Measurements from ENCODE around the gene DYNC1LI1.

Gene DYNC1LI1

GRCh38 chr3:32556332-32556731 is 14.3 kb downstream of the DYNC1LI1 start:
- Histone ChIP-seq H3K4me3 (ENCODE audit: low read length) (no peak overlapping the region), H3K36me3 (ENCODE audit: insufficient read depth, low read length) (peaks cover 2% of the 10 kb centered on the region), H3K4me1 (ENCODE audit: control insufficient read depth, insufficient read depth, low read length) (no peaks in the 10 kb centered on the region), H3K9me3 (replicated peaks; ENCODE audit: low read length) (no peaks in the 10 kb centered on the region), H3K9ac (ENCODE audit: low read depth, low read length) (no peak overlapping the region), H3K4me2 (ENCODE audit: low read length) (no peak overlapping the region), H3K27me3 (ENCODE audit: control insufficient read depth, insufficient read depth, low read length) (no peaks in the 10 kb centered on the region)

- H3K9me3 ChIP-seq (replicated peaks; ENCODE audit: low read length) = no peaks in the 10 kb centered on the region
- no peak overlapping the region for H3K4me2 ChIP-seq (ENCODE audit: low read length)
- no peaks in the 10 kb centered on the region for H3K27me3 ChIP-seq (ENCODE audit: control insufficient read depth, insufficient read depth, low read length)
- no peak overlapping the region for H3K9ac ChIP-seq (ENCODE audit: low read depth, low read length)
- no peaks in the 10 kb centered on the region for H3K36me3 ChIP-seq (ENCODE audit: insufficient read depth, low read length)
- H3K4me1 ChIP-seq (ENCODE audit: control insufficient read depth, insufficient read depth, low read length) = no peaks in the 10 kb centered on the region
- H3K4me3 ChIP-seq (ENCODE audit: low read length) = no peak overlapping the region
Observed at GRCh38 chr3:32553973-32554372, 16.7 kb downstream of the DYNC1LI1 start.

GRCh38 chr3:32553459-32553858 is 17.2 kb downstream of the DYNC1LI1 start:
- no peak overlapping the region for H3K9ac ChIP-seq (ENCODE audit: low read depth, low read length)
- no peaks in the 10 kb centered on the region for H3K9me3 ChIP-seq (replicated peaks; ENCODE audit: low read length)
- H3K4me3 ChIP-seq (ENCODE audit: low read length) = no peak overlapping the region
- no peaks in the 10 kb centered on the region for H3K36me3 ChIP-seq (ENCODE audit: insufficient read depth, low read length)
- no peaks in the 10 kb centered on the region for H3K4me1 ChIP-seq (ENCODE audit: control insufficient read depth, insufficient read depth, low read length)
- no peaks in the 10 kb centered on the region for H3K27me3 ChIP-seq (ENCODE audit: control insufficient read depth, insufficient read depth, low read length)
- no peak overlapping the region for H3K4me2 ChIP-seq (ENCODE audit: low read length)

GRCh38 chr3:32552013-32552412 is 18.6 kb downstream of the DYNC1LI1 start:
- no peaks in the 10 kb centered on the region for H3K4me1 ChIP-seq (ENCODE audit: control insufficient read depth, insufficient read depth, low read length)
- H3K36me3 ChIP-seq (ENCODE audit: insufficient read depth, low read length) = no peaks in the 10 kb centered on the region
- H3K27me3 ChIP-seq (ENCODE audit: control insufficient read depth, insufficient read depth, low read length) = no peaks in the 10 kb centered on the region
- no peak overlapping the region for H3K4me3 ChIP-seq (ENCODE audit: low read length)
- no peak overlapping the region for H3K9ac ChIP-seq (ENCODE audit: low read depth, low read length)
- no peak overlapping the region for H3K4me2 ChIP-seq (ENCODE audit: low read length)
- no peaks in the 10 kb centered on the region for H3K9me3 ChIP-seq (replicated peaks; ENCODE audit: low read length)

GRCh38 chr3:32551496-32551895 is 19.2 kb downstream of the DYNC1LI1 start:
- Histone ChIP-seq H3K36me3 (ENCODE audit: insufficient read depth, low read length) (no peaks in the 10 kb centered on the region), H3K27me3 (ENCODE audit: control insufficient read depth, insufficient read depth, low read length) (no peaks in the 10 kb centered on the region), H3K4me2 (ENCODE audit: low read length) (no peak overlapping the region), H3K4me1 (ENCODE audit: control insufficient read depth, insufficient read depth, low read length) (no peaks in the 10 kb centered on the region), H3K9ac (ENCODE audit: low read depth, low read length) (no peak overlapping the region), H3K9me3 (replicated peaks; ENCODE audit: low read length) (no peaks in the 10 kb centered on the region), H3K4me3 (ENCODE audit: low read length) (no peak overlapping the region)

GRCh38 chr3:32551087-32551486 is 19.6 kb downstream of the DYNC1LI1 start:
- Histone ChIP-seq H3K4me1 (ENCODE audit: control insufficient read depth, insufficient read depth, low read length) (no peaks in the 10 kb centered on the region), H3K4me3 (ENCODE audit: low read length) (no peak overlapping the region), H3K36me3 (ENCODE audit: insufficient read depth, low read length) (no peaks in the 10 kb centered on the region), H3K27me3 (ENCODE audit: control insufficient read depth, insufficient read depth, low read length) (no peaks in the 10 kb centered on the region), H3K9ac (ENCODE audit: low read depth, low read length) (no peak overlapping the region), H3K9me3 (replicated peaks; ENCODE audit: low read length) (no peaks in the 10 kb centered on the region), H3K4me2 (ENCODE audit: low read length) (no peak overlapping the region)

- Histone ChIP-seq H3K4me3 (ENCODE audit: low read length) (no peak overlapping the region), H3K4me2 (ENCODE audit: low read length) (no peak overlapping the region), H3K9ac (ENCODE audit: low read depth, low read length) (no peak overlapping the region), H3K36me3 (ENCODE audit: insufficient read depth, low read length) (no peaks in the 10 kb centered on the region), H3K9me3 (replicated peaks; ENCODE audit: low read length) (no peaks in the 10 kb centered on the region), H3K27me3 (ENCODE audit: control insufficient read depth, insufficient read depth, low read length) (no peaks in the 10 kb centered on the region), H3K4me1 (ENCODE audit: control insufficient read depth, insufficient read depth, low read length) (no peaks in the 10 kb centered on the region)
Observed at GRCh38 chr3:32545305-32545704, 25.4 kb downstream of the DYNC1LI1 start.

- no peaks in the 10 kb centered on the region for H3K4me1 ChIP-seq (ENCODE audit: control insufficient read depth, insufficient read depth, low read length)
- no peak overlapping the region for H3K9ac ChIP-seq (ENCODE audit: low read depth, low read length)
- no peak overlapping the region for H3K4me3 ChIP-seq (ENCODE audit: low read length)
- no peaks in the 10 kb centered on the region for H3K36me3 ChIP-seq (ENCODE audit: insufficient read depth, low read length)
- no peak overlapping the region for H3K4me2 ChIP-seq (ENCODE audit: low read length)
- no peaks in the 10 kb centered on the region for H3K27me3 ChIP-seq (ENCODE audit: control insufficient read depth, insufficient read depth, low read length)
- H3K9me3 ChIP-seq (replicated peaks; ENCODE audit: low read length) = no peaks in the 10 kb centered on the region
Observed at GRCh38 chr3:32544894-32545293, 25.8 kb downstream of the DYNC1LI1 start.

- Histone ChIP-seq H3K36me3 (ENCODE audit: insufficient read depth, low read length) (peaks cover 4% of the 10 kb centered on the region), H3K4me2 (ENCODE audit: low read length) (no peak overlapping the region), H3K9me3 (replicated peaks; ENCODE audit: low read length) (no peaks in the 10 kb centered on the region), H3K27me3 (ENCODE audit: control insufficient read depth, insufficient read depth, low read length) (no peaks in the 10 kb centered on the region), H3K4me1 (ENCODE audit: control insufficient read depth, insufficient read depth, low read length) (no peaks in the 10 kb centered on the region), H3K4me3 (ENCODE audit: low read length) (no peak overlapping the region), H3K9ac (ENCODE audit: low read depth, low read length) (no peak overlapping the region)
Observed at GRCh38 chr3:32542807-32543206, 27.9 kb downstream of the DYNC1LI1 start.

- no peaks in the 10 kb centered on the region for H3K4me1 ChIP-seq (ENCODE audit: control insufficient read depth, insufficient read depth, low read length)
- H3K36me3 ChIP-seq (ENCODE audit: insufficient read depth, low read length) = peaks cover 9% of the 10 kb centered on the region
- H3K9ac ChIP-seq (ENCODE audit: low read depth, low read length) = no peak overlapping the region
- no peak overlapping the region for H3K4me2 ChIP-seq (ENCODE audit: low read length)
- H3K4me3 ChIP-seq (ENCODE audit: low read length) = no peak overlapping the region
- H3K9me3 ChIP-seq (replicated peaks; ENCODE audit: low read length) = no peaks in the 10 kb centered on the region
- H3K27me3 ChIP-seq (ENCODE audit: control insufficient read depth, insufficient read depth, low read length) = no peaks in the 10 kb centered on the region
Observed at GRCh38 chr3:32540899-32541298, 29.8 kb downstream of the DYNC1LI1 start.

GRCh38 chr3:32532434-32532833 is 38.2 kb downstream of the DYNC1LI1 start:
- H3K36me3 ChIP-seq (ENCODE audit: insufficient read depth, low read length) = peaks cover 28% of the 10 kb centered on the region
- no peaks in the 10 kb centered on the region for H3K9me3 ChIP-seq (replicated peaks; ENCODE audit: low read length)
- H3K27me3 ChIP-seq (ENCODE audit: control insufficient read depth, insufficient read depth, low read length) = no peaks in the 10 kb centered on the region
- H3K4me2 ChIP-seq (ENCODE audit: low read length) = no peak overlapping the region
- no peak overlapping the region for H3K9ac ChIP-seq (ENCODE audit: low read depth, low read length)
- peaks cover 7% of the 10 kb centered on the region for H3K4me1 ChIP-seq (ENCODE audit: control insufficient read depth, insufficient read depth, low read length)
- H3K4me3 ChIP-seq (ENCODE audit: low read length) = no peak overlapping the region

- Histone ChIP-seq H3K27me3 (ENCODE audit: control insufficient read depth, insufficient read depth, low read length) (no peaks in the 10 kb centered on the region), H3K36me3 (ENCODE audit: insufficient read depth, low read length) (peaks cover 35% of the 10 kb centered on the region), H3K4me3 (ENCODE audit: low read length) (no peak overlapping the region)
Observed at GRCh38 chr3:32531010-32531647, 39.5 kb downstream of the DYNC1LI1 start.

More at GRCh38 chr3:32531010-32531647, 39.5 kb downstream of the DYNC1LI1 start:
- H3K4me1 ChIP-seq (ENCODE audit: control insufficient read depth, insufficient read depth, low read length) = peaks cover 7% of the 10 kb centered on the region
- no peaks in the 10 kb centered on the region for H3K9me3 ChIP-seq (replicated peaks; ENCODE audit: low read length)
- H3K4me2 ChIP-seq (ENCODE audit: low read length) = no peak overlapping the region
- no peak overlapping the region for H3K9ac ChIP-seq (ENCODE audit: low read depth, low read length)
